GM10847 (cell line): ENCODE results near the gene IL3.

ENCODE experiments used
- POLR2A ChIP-seq: IDR thresholded peaks from 2 replicates; pipeline ENCODE4 v1.6.1; 2011; ENCODE audit not compliant: insufficient read length; ENCODE audit errors: extremely low read depth

IL3 gene

GRCh38 chr5:132063090-132063911 lies 2.8 kb downstream of the IL3 start:
- TF ChIP-seq POLR2A = no peak

DNA sequence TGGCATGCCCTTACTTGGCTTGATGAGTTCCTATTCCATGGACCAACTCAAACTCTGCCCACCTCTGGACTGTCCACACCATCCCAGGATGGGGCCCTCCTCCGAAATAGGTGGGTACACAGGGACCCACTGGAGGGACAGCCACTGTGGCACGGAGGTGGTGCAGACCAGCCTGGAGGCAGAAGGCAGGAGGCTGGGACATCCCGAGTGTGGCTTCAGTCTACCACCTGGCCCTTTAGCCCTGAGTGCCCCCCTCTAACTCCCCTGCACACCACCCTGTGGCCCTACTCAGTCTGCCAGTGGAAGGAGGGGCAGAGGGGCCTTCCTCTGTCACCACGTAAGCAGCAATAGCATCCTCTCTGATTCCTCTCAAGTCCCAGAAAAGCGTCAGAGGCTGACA lies 3.7 kb downstream of the IL3 start:
- no peak for TF ChIP-seq POLR2A

GRCh38 chr5:132064738-132065331 lies 4.4 kb downstream of the IL3 start:
- no peak for TF ChIP-seq POLR2A

- TF ChIP-seq POLR2A = no peak
Observed at GRCh38 chr5:132065351-132065937, 5.0 kb downstream of the IL3 start.

DNA sequence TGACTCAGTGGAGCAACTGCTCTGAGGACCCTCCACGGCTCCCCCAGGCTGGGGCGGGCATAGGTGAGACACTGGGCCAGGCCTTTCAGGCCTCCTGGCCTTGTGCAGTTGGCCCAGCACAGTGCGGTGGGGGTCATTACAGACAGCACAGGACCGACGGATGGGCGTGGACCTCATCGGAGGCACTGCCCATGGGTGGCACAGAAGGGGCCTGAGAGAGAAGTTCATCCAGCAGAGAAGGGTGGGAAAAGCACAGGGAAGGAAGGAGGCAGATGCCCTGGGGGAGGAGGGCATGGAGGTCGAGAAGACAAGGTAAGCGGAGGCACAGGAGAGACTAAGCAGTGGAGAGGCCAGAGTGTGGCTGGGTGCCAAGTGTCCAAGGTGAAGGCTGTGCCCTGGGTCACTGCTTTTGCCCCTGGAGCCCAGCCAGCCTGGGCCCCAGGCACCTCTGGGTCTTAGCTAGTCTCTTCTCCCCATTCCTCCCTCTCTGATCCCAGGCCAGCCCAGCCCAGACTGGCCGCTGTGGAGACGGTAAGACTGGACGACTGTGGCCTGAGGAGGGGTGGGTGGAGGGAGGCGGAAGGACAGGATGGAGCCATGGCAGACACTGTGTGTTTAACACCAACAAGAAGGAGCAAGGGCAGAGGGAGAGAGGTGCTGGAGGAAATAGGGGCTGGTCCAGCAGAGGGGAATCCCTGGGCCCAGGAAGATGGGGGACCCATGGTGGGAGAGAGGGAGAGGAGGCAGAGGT lies 5.7 kb downstream of the IL3 start:
- no peak for TF ChIP-seq POLR2A

DNA sequence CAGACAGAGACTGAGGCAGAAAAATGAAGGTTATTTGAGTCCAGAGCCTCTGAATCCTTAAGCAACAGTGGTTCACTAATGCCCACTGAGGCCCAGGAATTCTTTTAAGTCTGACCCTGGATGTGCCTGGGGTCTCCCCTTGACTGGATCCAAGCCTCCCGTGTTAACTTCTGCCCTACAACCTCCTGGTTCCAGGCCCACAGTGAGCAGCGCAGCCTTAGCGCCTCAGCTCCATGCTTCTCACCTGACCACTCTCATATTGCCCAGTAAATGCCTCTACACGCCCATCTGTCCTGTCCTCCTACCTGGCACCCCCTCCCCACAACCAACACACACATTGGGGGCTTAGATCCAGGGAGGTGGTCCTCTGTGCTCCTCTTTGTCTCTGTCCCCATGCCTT lies 6.4 kb downstream of the IL3 start:
- no peak for TF ChIP-seq POLR2A

- no peak for TF ChIP-seq POLR2A
Observed at GRCh38 chr5:132067451-132067850, 7.0 kb downstream of the IL3 start.

GRCh38 chr5:132067941-132068808 lies 7.7 kb downstream of the IL3 start:
- no peak for TF ChIP-seq POLR2A

GRCh38 chr5:132069561-132069960 lies 9.1 kb downstream of the IL3 start:
- no peak for TF ChIP-seq POLR2A

DNA sequence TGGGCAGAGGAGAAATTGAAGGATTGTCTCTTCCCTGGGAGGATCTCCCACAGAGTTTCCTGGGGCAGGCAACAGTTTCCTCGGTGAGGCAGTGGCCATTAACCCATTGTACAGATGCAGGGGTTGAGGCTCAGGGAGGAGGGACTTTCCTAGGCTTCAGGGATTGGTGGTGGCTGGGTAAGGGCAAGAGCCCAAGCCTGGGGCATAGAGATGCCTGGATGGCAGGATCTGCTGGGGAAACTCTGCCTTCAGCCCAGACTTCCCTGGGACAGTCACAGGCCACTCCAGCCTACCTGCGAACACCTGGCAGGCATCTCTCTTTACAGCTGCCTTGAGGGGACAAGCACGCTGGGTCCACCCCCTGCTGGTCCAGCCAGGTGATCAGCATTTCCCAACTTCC lies 9.5 kb downstream of the IL3 start:
- TF ChIP-seq POLR2A = no peak

GRCh38 chr5:132070460-132071337 lies 10.2 kb downstream of the IL3 start:
- no peak for TF ChIP-seq POLR2A

DNA sequence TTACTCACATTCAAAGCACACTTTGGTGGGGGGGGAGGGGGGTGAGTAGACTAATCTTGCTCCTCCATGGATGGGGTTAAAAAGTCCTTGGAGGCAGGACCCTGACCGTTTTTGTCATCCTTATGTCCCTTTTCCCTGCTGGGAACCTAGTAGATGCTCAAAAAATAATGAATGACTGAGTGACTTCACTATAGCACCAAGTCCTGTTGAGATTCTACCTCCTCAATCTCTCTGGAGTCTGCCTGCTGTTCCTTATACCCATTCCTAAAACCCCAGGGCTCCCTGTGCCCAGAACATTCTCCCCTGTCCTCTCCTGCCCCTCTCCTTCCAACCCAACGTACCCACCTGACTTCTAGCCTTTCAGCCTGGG lies 10.9 kb downstream of the IL3 start:
- no peak for TF ChIP-seq POLR2A

DNA sequence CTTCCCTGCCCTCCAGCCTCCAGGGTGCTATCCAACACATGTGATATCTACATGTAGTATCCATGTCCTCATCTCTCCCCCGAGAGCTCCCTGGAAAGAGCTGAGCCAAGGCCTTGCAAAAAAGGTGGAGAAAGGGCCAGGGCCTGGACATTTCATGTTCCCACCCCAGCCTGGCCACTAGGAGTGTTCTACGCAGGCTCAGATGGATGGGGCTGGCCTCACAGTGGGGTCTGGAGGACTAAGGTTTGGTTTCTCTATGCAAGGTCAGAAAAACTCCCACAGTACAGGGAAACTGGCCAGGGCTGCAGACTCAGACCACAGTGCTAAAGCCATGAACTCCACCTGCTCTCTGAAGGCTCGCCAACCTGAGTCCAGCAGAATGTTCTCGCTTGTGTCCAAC lies 11.6 kb downstream of the IL3 start:
- no peak for TF ChIP-seq POLR2A

DNA sequence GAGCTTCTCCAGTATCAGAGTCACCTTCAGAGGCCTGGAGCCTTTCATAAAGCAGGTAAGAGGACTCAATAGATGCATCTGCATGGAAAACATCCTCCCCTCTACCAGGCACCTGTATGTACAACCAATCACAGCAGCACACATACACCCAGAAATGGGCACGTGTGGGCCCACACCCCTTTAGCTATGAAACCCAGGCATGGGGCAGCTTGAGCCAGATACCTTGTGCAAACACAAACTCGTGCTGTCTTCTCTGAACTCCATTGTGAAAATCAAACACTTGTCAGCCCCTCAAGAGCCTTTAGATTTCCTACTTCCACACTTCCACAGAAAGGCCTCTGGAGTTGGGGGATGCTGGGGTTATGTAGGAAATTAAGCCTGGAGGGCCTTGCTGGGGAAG lies 12.1 kb downstream of the IL3 start:
- TF ChIP-seq POLR2A = no peak
